ENCODE results near the gene TEX13C. TPM values are rescaled to one million over a fixed set of nuclear protein-coding genes. Genes with fewer than 3 reads are reported as not detected.

The TEX13C gene
- total RNA-seq (2022; extraction: Qiagen RNA extraction): not detected in 5 replicates

GRCh38 chrX:125319646-125320521, at the start of gene TEX13C:
TEX13C (plus strand) TSS chrX:125319871; CDS start chrX:125320120, 249 bp downstream.

All from A549 treated with Mapracorat at 1 μM for 4 hours (cell line).